GM12878 (cell line): ENCODE data around the gene GJA5.

Experiments used
- POLR2A ChIP-seq: IDR thresholded peaks from 2 replicates; pipeline ENCODE4 v1.6.1; 2011; ENCODE audit warnings: low read depth, mild to moderate bottlenecking, low read length
- POLR2AphosphoS5 ChIP-seq: IDR thresholded peaks from 2 replicates; pipeline ENCODE4 v1.6.1; 2011; ENCODE audit warnings: mild to moderate bottlenecking, low read length, inconsistent platforms

- no peak for TF ChIP-seq POLR2AphosphoS5
- no peak for TF ChIP-seq POLR2A
Measured at GRCh38 chr1:147749792-147750191, 10.6 kb downstream of the GJA5 start.
